HG03457 (cell line): Measurements from ENCODE around the gene FNDC5.

Experiments
- ATAC-seq: cut with Tn5 transposase; IDR thresholded peaks from one replicate; pipeline ENCODE4 v1.9.1; 2021; ENCODE audit warnings: moderate number of reproducible peaks; ENCODE audit not compliant: unreplicated experiment

FNDC5 gene

DNA sequence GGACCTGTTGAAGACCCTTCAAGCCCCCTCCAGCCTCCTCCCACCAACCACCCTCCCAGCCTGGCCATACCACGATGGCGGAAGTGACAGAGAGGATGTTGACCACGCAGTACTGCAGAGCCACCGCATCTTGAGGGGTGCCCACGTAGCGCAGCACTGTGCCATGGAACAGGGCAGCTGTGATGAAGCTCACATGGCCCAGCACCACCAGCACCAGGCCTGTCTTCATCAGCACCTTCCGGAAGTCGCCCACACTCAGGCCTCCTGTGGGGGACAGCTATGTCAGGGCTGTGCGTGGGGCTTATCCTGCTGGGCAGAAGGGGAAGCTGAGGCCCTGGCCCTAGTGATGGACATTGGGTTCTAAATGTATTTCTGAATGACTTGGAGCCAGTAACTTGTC is 27.3 kb upstream of the FNDC5 start:
- no peak for ATAC-seq

DNA sequence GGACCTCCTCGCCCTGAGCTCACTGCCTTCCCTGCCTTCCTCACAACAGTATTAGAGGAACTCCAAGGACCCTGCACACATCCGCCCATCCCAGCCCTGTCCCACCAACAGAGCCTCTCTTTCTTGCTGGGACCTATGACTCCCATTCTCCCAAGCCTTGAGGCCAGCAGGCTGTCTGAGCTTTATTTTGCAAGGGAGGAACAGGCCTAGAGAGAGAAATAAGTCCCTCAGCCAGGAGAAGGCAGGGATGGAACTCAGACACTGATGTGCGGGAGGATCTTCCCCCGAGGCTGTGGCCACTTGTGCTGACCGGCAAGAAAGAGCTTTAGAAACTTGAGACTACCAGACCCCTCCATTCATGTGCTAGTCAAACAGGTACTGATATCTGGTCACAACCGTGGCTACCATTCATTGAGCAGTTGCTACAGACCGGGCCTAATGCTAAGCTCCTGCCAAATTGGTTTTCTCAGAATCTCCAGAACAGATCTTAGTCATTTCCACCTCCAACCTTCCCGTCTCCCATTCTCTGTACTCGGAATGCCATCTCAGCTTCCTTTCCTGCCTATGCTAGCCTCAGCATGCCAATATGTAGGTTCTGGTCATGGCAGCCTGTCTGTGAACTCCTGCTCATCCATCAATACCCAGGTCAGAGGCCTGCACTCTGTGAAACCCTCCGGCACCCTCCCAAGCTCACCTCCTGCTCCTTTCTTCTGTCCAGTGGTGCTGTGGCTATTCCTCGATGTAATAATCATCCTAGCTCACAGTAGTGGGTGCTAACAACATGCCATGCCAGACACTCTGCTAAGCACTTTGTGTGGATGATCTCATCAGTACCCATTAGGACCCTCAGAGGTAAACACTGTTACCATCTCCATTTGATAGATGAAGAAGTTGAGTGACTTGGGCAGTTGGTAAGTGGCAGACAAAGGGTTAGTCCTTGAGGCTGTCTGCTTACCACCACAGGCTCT is 26.7 kb upstream of the FNDC5 start:
- no peak for ATAC-seq

DNA sequence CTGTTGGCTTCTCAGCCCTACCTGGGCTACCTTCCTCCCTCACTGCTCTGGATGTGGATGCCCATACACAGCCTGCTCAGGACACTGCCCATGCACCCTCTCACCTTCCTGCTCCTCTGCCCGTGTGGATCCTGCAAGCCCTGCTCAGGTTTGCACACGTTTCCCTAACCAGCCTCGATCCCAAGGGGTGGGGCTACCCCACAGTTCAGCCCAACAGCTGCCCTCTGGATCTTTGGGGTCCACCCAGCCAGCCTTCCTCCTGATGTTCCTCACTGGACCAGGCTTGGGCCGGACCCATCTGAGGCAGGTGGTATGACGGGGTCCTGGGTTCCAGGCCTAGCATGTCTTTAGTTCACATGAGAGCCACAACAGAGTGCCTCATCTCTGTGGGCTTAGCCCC is 25.7 kb upstream of the FNDC5 start:
- no peak for ATAC-seq

DNA sequence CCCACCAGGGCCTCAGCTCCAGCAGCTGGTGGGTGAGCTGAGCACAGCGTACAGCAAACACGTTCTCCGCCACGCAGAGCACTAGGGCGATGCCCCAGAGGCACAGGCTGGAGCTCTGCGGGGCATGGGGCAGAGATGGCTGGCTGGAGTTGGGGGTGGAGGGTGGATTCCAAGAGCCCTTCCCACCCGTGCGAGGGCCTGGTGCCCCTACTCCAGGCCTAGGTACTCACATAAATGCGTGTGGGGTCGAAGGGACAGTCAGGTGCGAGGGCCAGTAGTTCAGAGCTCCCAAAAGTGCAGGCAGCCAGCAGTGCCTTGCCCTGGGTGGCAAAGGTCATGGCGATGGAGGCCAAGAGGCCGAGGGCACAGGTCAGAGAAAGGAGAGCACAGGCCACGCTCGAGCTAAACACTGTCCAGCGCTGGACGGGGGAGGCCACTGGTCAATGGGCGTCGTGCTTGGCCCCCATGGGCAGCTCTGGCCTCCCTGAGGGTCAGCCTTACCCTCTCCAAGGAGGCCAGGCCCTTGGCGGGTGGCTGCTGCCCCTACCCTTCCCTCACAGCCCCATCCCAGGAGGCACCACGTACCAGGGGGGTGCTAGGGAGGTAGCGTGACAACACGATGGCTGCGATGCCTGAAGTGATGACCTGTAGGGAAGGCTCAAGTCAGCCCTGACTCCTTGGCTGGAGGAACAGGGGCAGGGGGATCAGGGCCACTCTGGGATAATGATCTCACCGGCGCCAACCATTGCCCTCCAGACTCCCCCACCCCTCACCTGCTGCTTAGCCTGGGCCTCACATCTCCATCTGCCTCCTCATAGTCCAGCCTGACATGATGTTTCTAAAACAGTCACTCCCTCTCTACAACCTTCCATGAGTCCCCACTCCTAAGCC is 24.9 kb upstream of the FNDC5 start:
- ATAC-seq, result no peak

DNA sequence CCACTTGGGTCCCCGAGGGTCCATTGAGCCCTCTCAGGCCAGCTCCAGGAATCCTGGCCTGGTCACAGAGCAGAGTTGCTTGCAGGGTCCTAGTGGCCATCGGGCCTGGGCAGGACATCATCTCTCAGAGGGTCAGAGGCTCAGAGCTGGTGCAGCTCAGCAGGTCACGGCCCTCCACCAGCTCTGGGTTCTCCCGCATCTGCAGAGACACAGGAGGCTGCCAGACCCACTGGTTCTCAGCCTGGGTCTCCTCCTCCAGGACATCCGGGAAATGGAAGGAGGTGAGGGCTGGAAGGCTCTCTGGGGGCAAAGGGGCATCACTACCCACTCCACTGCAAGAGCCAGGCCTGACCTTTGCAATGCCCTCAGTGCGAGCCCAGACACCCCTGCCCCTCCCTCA is 24.0 kb upstream of the FNDC5 start:
- no peak for ATAC-seq

DNA sequence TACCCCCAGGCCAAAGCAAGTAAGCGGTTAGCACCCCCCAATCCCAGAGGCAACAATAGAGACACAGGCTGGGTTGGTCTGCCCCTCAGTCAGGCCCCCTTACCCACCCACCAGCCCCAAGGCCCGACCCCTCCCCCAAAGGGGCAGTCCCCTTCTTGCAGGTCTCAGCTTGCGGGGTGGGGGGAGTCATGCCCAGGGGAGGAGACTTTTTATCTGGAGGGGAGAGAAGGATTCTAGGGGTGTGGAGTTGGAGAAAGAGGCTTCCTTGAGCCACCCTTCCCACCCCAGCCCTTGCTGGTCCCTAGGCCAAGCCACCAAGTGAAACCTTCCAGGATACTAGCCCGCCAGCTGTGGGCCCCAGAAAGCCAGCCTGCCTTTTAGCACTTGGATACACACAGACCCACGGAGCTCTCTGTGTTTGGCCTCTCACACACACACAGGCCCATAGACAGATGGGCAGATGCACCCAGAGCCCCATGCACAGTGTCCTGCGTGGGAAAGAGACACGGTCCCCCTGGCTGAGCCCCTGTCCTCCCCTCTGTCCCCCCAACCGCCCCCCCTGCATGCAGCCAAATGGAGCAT is 23.4 kb upstream of the FNDC5 start:
- ATAC-seq, result no peak

DNA sequence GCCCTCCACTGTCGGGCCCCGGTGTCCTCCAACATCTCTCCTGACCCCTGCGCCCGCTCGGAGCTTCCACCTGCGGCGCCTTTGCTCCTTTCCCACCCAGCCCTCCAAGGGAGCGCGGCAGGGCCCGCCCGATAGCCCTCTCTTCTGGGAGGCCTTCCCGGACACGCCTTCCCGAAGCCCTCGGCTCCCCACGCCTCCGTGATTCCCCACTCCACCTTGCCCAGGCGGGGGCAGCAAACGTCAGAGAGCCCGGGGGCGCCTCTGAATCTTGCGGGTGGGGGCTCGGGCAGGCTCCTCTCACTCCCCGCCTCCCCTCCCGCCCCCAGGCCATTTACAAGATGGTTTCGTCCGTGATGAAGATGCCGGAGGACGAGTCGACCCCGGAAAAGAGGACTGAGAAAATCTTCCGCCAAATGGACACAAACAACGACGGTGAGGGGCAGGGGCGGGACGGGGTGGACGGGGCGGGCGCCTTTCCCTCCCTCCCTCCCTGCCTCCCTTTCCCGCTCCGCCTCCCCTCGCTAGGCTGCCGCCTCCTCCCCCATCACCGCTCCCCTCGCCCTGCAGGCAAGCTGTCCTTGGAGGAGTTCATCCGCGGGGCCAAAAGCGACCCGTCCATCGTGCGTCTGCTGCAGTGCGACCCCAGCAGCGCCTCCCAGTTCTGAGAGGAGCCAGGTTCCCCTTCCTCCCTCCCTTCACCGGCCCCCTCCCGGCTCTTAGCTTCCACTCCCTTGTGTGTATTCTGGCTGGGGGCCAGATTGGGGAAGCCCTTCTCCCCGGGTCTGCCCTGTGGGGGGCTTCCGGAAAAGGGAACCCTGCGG is 22.7 kb upstream of the FNDC5 start:
- ATAC-seq, result no peak

DNA sequence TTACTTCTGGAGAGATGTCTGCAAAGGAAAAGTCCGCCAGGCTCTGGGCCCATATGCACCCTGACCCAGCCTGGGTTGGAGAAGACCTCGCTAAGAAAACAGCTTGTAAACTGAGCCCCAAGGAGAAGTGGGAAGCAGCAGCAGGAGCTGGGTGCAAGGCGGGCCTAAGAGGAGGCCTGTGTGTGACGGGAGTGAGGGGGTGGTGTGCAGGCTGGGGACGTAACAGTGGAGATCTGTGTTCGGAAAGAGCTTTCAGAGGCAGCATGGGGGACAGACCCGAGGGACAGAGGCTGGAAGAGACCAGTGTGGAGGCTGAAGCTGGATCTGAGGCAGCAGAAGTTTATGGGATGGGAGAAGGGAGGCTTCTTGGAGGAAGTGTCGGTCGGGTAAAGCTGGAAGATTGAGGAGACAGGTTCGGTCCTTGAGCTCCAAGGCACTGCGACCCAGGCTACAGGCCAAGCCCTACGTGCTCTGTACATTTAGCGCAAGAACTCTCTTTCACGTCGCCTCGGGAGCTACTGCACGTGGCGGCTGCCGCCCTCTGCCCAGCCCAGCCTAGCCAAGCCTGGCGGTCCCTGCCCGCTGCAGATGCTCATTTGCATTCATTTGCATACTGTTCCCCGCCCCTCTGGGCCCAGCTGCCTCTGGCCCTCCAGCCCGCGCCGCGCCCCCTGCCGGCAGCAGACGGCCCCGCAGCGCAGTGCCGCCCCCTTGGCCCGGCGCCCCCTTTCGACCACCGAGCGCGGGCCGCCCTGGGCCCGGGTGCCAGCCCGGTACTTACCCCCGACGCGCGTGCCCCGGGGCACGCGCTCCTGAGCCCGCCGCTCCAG is 21.9 kb upstream of the FNDC5 start:
- no peak for ATAC-seq

DNA sequence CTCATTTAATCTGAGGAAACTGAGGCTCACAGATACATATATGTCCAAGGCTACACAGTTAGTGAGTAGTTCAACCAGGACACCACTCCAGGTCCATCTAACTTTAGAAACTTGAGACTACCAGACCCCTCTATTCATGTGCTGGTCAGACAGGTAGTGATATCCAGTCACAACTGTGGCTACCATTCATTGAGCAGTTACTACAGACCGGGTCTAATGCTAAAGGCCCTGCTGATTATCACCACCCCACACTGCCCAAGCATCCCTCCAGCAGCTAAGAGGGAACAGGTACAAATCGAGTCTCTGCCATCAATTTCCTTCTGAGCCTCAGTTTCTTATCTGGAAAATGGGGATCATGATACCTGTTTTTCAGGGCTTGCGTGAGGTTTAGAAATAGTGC is 20.9 kb upstream of the FNDC5 start:
- ATAC-seq, result no peak

DNA sequence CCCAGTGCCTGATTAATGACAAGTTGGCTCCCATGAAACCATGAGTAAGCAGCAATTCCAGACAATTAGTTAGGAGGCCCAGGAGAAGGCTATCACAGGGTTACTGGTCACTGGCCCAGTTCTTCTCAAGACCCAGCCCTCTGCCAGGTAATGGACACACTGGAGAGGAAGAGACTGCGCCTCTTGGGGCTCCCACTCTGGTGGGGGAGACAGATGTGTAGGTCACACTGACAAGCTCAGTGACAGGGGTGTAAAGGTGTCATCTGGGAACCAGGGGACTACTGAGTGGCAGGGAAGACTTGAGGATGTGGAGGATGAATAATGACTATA is 20.5 kb upstream of the FNDC5 start:
- no peak for ATAC-seq

DNA sequence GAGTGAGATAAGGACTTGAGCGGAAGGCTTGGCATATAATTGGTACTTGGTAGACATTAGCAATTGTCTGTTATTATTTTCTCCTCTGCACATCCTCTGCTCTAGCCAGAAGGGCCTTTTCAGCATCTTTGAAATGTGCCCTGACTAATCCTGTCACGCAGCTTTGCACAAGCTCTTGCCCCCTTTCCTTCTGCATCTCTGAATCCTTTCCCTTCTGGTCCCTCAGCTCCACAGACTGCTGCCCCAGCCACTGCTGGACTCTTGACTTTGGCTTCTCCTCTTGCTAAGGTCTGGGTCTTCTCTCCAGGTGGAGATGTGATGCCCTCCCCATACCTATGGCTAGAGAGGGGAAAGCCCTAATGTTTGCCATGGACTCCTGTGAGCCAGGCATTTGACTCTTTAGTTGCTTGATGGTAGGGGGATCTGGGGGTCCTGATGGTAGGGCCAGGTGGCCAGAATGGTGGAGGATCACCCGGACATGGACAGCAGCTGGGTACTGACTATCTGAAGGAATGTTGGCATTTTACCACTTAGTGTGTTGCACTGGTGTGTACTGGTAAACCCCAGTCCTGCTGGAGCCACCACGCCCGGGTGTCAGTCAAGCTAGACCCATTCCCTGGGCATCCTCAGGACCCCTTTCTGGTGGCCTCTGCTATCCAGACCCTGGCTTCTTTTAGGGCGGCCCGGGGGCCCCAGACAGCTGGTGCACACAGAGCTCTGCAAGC is 20.0 kb upstream of the FNDC5 start:
- no peak for ATAC-seq

DNA sequence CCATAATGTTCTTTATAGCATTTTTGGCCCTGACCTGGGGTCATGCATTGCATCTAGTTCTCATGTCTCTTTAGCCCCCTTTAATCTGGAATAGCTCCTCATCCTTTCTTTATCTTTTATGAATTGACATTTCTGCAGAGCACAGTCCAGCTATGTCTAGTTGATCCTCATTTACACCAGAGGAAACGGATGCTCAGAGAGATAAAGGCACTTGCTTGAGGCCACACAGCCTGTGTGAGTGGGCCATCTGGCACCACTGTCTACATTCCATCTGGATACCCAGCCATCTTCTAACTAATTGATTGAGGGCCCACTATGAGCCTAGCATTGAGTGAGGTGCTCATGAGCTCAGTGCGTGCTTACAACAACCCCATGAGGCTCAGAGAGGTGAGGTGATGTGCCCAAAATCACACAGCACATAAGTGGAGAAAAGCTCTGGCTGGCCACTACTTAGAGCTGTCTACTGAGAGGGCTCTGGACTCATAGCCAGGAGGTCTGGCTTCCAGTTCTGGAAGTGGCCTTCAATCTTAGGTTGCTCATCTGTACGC is 19.1 kb upstream of the FNDC5 start:
- ATAC-seq, result no peak

DNA sequence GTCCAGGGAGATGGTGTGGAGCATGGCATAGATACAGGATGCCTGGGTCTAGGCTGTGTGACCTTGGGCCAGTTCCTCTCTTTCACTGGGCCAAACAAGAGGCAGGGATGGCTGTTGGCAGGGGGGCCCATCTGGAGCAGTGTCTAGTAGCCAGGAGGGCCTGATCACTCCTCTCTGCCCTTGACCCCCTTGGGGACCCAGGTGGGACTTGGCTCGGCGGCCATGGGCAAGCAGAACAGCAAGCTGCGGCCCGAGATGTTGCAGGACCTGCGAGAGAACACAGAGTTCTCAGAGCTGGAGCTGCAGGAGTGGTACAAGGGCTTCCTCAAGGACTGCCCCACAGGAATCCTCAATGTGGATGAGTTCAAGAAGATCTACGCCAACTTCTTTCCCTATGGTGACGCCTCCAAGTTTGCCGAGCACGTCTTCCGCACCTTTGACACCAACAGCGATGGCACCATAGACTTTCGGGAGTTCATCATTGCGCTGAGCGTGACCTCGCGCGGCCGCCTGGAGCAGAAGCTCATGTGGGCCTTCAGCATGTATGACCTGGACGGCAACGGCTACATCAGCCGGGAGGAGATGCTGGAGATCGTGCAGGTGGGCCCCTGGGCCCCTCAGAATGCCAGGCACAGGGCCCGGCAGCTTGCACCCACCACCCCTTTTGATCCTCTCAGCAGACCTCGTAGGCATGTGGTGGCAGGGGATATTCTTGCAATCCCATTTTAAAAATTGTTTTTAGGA is 18.1 kb upstream of the FNDC5 start:
- no peak for ATAC-seq

DNA sequence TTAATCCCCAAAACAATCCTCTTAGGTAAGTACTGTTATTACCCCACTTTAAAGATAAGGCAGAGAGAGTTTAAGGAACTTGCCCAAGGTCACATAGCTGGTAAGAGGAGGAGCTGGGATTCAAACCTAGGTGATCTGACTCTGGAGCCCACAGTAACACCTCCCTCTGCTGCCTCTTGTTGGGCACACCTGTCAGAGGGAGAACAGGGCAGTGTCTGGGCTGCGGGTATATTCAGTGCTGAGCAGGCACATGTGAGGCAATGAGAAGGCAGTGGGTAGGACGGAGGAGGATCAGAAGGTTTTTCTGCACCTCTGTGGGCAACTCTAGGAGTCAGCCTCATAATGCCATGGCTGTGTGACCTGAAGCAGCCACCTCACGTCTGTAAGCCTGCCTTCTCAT is 17.4 kb upstream of the FNDC5 start:
- ATAC-seq, result no peak

DNA sequence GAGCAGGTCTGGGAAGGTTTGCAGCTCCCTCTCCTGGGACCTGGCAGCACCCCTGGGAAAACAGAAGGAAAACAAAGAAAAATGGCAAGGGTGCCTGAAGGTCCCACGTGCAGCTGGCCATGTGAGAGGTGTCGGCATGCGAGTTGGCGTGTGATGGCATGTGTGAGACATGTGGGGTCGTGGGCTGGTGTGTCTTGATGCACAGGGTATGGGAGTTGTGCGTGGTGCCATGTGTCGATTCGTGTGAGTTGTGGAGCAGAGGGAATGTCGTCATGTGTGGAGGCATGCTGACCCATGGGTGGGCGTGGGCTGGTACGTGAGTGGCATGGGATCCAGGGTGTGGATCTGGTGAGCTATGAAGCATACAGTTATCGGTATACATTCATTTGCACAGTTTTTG is 16.9 kb upstream of the FNDC5 start:
- ATAC-seq, result no peak

DNA sequence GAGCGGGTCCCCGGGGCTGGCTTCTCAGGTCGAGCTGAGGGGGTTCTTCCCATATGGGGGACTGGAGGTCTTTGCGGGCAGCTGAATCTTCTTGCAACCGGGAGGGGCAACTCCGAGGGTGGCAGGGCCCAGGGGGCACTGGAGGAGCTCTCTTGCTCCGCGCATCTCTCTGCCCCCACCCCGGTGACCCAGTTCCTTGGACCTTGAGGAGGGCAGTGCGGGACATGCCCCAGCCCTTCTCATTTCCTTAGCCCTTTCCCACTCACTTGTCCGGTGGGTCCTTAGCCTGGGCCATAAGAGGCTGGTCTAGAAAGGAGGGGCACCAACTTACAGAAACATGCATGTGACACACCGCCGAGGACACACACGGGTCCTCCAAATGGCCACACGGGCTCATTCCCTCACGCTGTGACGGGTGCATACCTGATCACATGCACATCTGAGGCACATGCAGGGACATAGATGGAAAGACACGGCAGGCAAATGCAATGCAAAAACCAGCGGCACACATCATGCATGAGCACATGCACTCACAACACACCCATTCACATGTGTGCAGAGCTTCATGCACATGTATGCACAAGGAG is 16.2 kb upstream of the FNDC5 start:
- ATAC-seq, result no peak

DNA sequence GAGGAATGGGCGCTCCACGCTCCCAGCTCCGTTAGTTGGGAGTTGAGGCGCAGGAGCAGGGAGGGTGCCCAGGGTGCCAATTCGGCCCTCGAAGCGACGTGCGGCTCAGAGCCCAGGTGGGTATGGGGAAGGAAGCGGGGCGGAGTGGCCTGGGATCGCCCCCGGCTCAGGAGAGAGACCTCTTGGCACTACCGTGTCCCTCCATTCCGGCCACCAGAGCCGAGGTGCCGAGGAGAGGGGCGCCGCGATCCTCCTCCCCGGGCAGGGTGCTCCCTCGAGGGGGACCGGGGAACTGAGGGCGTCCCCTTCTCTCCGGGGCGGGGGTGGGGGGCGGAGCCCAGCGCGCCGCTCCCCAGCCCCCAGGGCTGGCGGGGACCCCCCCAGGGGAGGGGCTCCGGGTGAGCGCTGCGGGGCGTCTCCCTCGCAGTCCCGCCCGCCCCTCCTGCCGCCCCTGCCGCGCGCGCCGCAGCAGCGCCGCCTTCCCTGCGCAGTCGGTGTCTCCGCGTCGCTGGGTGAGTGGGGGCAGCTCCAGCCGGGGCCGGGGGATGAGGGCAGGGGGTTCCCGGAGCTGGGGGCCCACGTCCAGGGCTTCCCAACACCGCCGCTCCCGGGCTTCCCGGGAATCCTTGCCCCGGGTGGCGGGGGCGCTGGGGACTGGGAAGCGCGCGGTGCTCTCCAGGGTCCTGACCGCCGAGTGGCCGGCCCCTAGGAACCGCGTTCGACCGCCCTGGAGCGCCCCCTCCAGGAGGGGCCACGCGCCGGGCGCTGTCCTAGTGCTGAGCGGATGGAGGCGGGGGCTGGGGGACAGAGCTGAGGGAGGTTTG is 15.5 kb upstream of the FNDC5 start, which contains the start of gene HPCA:
Gene HPCA, plus strand, starts transcription at position 488 of the 824 bp plus-strand sequence. CDS start 2,408 bp downstream, outside the sequence.
- no peak for ATAC-seq
